ENCODE results near the gene DUSP28. TPM values are rescaled to one million over a fixed set of nuclear protein-coding genes. Genes with fewer than 3 reads are reported as not detected.

Gene DUSP28
- total and polyA plus RNA-seq, 10 of the 15 experiments (the other 5 are each of a cell fraction or from before 2014, with no cell fraction given): 2.5 to 12.5 (median 6.4) TPM

DNA sequence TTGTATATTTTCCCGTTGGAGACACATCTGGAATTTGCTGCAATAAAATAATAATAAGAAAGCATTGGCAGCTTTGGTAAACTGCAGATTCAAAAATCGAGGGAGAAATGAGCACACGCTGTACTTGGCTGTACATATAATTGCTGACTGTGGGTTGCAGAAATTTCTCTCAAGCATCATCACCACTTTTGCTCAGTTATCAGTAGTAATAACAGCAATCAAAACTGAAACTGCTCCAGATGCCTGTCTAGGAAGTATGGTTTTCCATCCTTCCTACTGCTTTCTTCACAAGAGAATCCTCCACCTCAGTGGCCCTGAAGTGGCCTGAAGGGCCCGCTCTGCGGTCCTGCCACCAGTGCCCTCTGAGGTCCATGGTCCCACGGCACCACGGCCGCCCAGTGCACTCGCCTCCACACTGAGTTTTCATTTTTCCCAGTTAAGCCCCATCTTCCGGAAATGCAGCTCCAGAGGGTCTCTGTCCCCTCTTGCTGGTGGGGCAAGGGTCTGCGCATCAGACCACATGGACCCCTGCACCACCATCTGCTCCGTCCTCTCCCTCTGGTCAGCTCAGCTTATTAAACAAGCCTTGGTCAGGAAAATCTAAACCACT lies 3.9 kb downstream of the DUSP28 start:
- Histone ChIP-seq H3K4me2 (ENCODE audit: control insufficient read depth, insufficient read depth) (peak overlapping the region; percentile 100), H3K27ac (ENCODE audit: control insufficient read depth, insufficient read depth) (peak overlapping the region; percentile 97), H3K9ac (ENCODE audit: control insufficient read depth, insufficient read depth, low read length) (no peak overlapping the region), H3K79me2 (ENCODE audit: control insufficient read depth, insufficient read depth, low read length) (peaks cover 48% of the 10 kb centered on the region), H3K9me3 (replicated peaks; ENCODE audit: control insufficient read depth, insufficient read depth, low read length) (no peaks in the 10 kb centered on the region), H3K36me3 (ENCODE audit: control insufficient read depth in 2 of 2, insufficient read depth in 2 of 2, low read length in 1 of 2) (peaks cover 0 to 5% of the 10 kb centered on the region in 2 experiments; a peak in 2 of 4 replicates), H4K20me1 (ENCODE audit: control insufficient read depth, insufficient read depth) (no peaks in the 10 kb centered on the region), H3K4me3 (no peak overlapping the region), H2AFZ (ENCODE audit: control insufficient read depth, low read depth, low read length) (no peak overlapping the region), H3K4me1 (ENCODE audit: control insufficient read depth, insufficient read depth, low read length) (peaks cover 47% of the 10 kb centered on the region), H3K27me3 (replicated peaks in 1 of 2; ENCODE audit: control insufficient read depth in 2 of 2, insufficient read depth in 2 of 2, low read length in 1 of 2) (no peaks in the 10 kb centered on the region)
- DNase-seq (ENCODE audit: low read depth, low spot score): no peak
- ChIA-PET POLR2A (interaction anchor here (1.1 to 7.8 kb wide), 5 partner anchors 13 to 58 kb away, joined by 3 to 233 read pairs (median 5); partner anchors contain the start of gene CAPN10), CTCF (interaction anchor here (0.6 to 7.9 kb wide), 4 partner anchors 20 to 1402 kb away, joined by 3 to 196 read pairs (median 36); partner anchors contain the start of gene CAPN10), SMC1A (ENCODE audit: uncharacterized antibody, unreplicated experiment) (interaction anchor here (1.1 to 12.1 kb wide), 5 partner anchors 12 to 58 kb away, joined by 3 to 124 read pairs (median 20); partner anchors contain the start of gene CAPN10), RAD21 (ENCODE audit: unreplicated experiment) (interaction anchor here (1.9 to 11.7 kb wide), 3 partner anchors 8 to 50 kb away, joined by 5 to 206 read pairs (median 29); partner anchors contain the start of gene CAPN10)
- intact Hi-C loops (cut with micrococcal nuclease; ENCODE audit: unreplicated experiment): no loop called here
- TF ChIP-seq TCF12 (IDR thresholded peaks at IDR 0.05; ENCODE audit: low read depth, low read length): no peak
- TF ChIP-seq HDAC6 (IDR thresholded peaks at IDR 0.05; ENCODE audit: unreplicated experiment): no peak
- TF ChIP-seq, protein P1, sequence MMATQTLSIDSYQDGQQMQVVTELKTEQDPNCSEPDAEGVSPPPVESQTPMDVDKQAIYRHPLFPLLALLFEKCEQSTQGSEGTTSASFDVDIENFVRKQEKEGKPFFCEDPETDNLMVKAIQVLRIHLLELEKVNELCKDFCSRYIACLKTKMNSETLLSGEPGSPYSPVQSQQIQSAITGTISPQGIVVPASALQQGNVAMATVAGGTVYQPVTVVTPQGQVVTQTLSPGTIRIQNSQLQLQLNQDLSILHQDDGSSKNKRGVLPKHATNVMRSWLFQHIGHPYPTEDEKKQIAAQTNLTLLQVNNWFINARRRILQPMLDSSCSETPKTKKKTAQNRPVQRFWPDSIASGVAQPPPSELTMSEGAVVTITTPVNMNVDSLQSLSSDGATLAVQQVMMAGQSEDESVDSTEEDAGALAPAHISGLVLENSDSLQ (IDR thresholded peaks at IDR 0.05): no peak
- TF ChIP-seq, protein P2, sequence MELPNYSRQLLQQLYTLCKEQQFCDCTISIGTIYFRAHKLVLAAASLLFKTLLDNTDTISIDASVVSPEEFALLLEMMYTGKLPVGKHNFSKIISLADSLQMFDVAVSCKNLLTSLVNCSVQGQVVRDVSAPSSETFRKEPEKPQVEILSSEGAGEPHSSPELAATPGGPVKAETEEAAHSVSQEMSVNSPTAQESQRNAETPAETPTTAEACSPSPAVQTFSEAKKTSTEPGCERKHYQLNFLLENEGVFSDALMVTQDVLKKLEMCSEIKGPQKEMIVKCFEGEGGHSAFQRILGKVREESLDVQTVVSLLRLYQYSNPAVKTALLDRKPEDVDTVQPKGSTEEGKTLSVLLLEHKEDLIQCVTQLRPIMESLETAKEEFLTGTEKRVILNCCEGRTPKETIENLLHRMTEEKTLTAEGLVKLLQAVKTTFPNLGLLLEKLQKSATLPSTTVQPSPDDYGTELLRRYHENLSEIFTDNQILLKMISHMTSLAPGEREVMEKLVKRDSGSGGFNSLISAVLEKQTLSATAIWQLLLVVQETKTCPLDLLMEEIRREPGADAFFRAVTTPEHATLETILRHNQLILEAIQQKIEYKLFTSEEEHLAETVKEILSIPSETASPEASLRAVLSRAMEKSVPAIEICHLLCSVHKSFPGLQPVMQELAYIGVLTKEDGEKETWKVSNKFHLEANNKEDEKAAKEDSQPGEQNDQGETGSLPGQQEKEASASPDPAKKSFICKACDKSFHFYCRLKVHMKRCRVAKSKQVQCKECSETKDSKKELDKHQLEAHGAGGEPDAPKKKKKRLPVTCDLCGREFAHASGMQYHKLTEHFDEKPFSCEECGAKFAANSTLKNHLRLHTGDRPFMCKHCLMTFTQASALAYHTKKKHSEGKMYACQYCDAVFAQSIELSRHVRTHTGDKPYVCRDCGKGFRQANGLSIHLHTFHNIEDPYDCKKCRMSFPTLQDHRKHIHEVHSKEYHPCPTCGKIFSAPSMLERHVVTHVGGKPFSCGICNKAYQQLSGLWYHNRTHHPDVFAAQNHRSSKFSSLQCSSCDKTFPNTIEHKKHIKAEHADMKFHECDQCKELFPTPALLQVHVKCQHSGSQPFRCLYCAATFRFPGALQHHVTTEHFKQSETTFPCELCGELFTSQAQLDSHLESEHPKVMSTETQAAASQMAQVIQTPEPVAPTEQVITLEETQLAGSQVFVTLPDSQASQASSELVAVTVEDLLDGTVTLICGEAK (IDR thresholded peaks at IDR 0.05; ENCODE audit: borderline replicate concordance): no peak
- TF ChIP-seq EP300 (IDR thresholded peaks at IDR 0.05; ENCODE audit: borderline replicate concordance in 1 of 2, control insufficient read depth in 1 of 2, low read depth in 2 of 2, low read length in 2 of 2): no peak
- no peak for TF ChIP-seq SPI1 (IDR thresholded peaks at IDR 0.05; ENCODE audit: borderline replicate concordance, insufficient read depth, low read depth, low read length)
- TF ChIP-seq TCF3 (IDR thresholded peaks at IDR 0.05; ENCODE audit: borderline replicate concordance, insufficient read depth, low read depth, low read length): no peak
- TF ChIP-seq, protein P3, sequence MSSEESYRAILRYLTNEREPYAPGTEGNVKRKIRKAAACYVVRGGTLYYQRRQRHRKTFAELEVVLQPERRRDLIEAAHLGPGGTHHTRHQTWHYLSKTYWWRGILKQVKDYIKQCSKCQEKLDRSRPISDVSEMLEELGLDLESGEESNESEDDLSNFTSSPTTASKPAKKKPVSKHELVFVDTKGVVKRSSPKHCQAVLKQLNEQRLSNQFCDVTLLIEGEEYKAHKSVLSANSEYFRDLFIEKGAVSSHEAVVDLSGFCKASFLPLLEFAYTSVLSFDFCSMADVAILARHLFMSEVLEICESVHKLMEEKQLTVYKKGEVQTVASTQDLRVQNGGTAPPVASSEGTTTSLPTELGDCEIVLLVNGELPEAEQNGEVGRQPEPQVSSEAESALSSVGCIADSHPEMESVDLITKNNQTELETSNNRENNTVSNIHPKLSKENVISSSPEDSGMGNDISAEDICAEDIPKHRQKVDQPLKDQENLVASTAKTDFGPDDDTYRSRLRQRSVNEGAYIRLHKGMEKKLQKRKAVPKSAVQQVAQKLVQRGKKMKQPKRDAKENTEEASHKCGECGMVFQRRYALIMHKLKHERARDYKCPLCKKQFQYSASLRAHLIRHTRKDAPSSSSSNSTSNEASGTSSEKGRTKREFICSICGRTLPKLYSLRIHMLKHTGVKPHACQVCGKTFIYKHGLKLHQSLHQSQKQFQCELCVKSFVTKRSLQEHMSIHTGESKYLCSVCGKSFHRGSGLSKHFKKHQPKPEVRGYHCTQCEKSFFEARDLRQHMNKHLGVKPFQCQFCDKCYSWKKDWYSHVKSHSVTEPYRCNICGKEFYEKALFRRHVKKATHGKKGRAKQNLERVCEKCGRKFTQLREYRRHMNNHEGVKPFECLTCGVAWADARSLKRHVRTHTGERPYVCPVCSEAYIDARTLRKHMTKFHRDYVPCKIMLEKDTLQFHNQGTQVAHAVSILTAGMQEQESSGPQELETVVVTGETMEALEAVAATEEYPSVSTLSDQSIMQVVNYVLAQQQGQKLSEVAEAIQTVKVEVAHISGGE (CRISPR knock-in tag; IDR thresholded peaks at IDR 0.05): no peak
- no peak for ATAC-seq
- FAIRE-seq: no peak
- 95% methylated on average over 11 of the region's 12 CpGs for WGBS (ENCODE audit: insufficient coverage, insufficient replicate concordance, low lambda C conversion rate, missing lambda C conversion rate)
- no TSS peak for BruUV-seq (replicated peaks)
- in situ Hi-C loops (cut with MboI): no loop called here
